ENCODE results near the gene MRPS15.
"Not testable (repeated sequence)": the region's sequence is repeated elsewhere in the genome, so short reads cannot be mapped to it uniquely, and the experiment has no call there.

Gene MRPS15

DNA sequence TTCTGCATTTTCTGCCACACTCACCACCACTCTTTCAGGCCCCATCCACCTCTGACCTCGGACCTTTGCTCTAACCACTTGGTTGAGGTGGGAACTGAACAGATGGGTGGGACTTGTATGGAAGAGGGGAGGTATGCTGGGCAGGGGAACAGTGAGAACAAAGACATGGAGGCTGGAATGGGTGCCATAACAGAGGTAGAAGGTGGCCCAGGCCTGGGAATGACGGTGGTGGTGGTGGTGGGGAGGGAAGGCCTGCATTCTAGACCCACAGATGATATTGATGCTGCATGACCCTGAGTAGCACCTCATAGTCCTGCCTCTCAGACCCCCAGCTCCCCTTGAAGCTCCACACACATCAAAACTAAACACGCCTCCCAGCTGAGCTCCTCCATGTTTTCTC lies 23.7 kb upstream of the MRPS15 start:
- H3K4me3 ChIP-seq (ENCODE audit: low read length): no peak overlapping the region
- TF ChIP-seq, protein P1, sequence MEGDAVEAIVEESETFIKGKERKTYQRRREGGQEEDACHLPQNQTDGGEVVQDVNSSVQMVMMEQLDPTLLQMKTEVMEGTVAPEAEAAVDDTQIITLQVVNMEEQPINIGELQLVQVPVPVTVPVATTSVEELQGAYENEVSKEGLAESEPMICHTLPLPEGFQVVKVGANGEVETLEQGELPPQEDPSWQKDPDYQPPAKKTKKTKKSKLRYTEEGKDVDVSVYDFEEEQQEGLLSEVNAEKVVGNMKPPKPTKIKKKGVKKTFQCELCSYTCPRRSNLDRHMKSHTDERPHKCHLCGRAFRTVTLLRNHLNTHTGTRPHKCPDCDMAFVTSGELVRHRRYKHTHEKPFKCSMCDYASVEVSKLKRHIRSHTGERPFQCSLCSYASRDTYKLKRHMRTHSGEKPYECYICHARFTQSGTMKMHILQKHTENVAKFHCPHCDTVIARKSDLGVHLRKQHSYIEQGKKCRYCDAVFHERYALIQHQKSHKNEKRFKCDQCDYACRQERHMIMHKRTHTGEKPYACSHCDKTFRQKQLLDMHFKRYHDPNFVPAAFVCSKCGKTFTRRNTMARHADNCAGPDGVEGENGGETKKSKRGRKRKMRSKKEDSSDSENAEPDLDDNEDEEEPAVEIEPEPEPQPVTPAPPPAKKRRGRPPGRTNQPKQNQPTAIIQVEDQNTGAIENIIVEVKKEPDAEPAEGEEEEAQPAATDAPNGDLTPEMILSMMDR (conservative IDR thresholded peaks at IDR 0.05; ENCODE audit: low read length): no peak

DNA sequence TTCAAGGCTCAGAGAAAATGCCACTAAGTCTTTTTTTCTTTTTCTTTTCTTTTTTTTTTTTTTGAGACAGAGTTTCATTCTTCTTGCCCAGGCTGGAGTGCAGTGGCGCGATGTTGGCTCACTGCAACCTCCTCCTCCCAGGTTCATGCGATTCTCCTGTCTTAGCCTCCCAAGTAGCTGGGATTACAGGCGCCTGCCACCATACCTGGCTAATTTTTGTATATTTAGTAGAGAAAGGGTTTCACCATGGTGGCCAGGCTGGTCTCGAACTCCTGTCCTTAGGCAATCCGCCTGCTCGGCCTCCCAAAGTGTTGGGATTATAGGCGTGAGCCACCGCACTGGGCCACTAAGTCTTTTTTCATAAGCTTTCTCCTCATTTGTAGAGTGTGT lies 23.1 kb upstream of the MRPS15 start:
- H3K4me3 ChIP-seq (ENCODE audit: low read length); DNase-seq (ENCODE audit: low read depth): not testable (repeated sequence)

More for the DNA sequence above, 23.7 kb upstream of the MRPS15 start:
- no peak for DNase-seq (ENCODE audit: low read depth)

DNA sequence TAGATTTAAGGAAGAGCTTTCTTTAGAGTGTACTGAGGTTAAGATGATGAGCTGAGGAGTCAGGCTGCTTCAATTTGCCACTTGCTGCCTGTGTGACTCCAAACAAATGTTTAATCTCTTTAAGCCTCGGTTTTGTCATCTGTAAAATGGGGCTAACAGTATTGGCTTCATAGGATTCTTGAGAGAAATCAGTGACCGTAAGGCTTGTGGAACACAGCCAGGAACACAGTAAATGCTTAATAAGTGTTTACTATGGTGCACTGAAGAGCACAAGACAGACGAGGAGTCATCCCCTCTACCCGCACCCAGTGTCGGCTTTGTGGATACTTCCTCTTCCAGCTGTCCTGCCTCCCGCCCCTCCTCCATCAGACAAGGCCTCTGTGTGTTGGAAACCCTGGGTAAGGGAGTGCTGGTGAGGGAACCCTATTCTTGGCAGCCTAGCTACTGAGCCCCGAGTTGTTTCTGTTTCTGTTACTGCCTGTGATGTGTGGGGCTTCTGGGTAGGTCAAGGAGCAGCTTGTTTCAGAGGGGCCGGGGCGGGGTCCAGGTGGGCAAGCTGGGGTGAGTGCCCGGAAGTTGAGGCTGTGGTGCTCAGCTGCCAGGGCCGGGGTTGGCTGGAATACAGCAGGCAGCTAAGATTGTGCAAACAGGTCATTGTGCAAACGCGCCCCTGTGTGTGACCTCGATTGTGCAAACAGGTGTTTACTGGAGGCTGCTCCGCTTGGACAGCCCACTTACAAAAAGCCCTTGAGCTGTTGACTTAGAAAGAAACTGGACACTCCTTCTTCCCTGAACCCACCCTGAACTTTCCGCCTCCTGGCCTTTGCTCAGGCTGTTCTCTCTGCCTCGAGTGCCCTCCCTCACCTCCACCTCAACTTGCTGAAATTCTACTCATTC lies 22.5 kb upstream of the MRPS15 start:
- TF ChIP-seq, protein P1 (conservative IDR thresholded peaks at IDR 0.05; ENCODE audit: low read length): no peak
- H3K4me3 ChIP-seq (ENCODE audit: low read length): no peak overlapping the region
- DNase-seq (ENCODE audit: low read depth): no peak

DNA sequence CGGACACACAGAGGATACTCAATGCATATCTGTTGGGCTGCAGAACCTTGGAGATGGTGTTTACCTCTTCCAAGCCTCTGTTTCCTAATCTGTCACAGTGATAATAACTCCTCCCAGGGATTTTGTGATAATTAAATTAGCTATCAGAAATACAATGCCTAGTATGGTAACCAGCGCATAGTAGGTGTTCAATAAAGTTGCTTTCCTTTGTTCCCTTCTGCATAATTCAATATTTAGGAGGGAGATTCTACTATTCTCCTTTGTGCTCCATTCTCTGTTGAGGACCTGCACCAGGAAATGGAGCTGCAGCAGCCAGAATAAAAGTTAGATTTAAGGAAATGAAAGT lies 21.9 kb upstream of the MRPS15 start:
- no peak for DNase-seq (ENCODE audit: low read depth)
- no peak overlapping the region for H3K4me3 ChIP-seq (ENCODE audit: low read length)
- TF ChIP-seq, protein P1 (conservative IDR thresholded peaks at IDR 0.05; ENCODE audit: low read length): no peak

DNA sequence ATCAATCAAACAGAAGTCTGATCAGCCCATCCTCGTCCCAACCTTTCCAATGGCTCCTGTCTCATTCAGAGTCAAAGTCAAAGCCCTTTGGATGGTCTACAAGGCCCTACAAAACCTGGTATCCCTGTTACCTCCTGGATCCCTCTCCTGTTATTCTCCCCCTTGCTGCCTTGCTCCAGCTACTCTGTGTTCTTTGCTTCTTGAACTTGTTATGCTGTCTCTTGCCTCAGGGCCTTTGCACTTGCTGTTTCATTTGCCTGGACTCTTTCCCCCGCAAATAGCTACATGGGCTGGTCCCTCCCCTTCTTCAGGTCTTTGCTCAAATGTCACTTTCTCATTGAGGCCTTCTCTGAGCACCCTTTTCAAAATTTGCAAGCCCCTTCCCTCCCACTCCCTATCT lies 19.9 kb upstream of the MRPS15 start:
- no peak for DNase-seq (ENCODE audit: low read depth)
- H3K4me3 ChIP-seq (ENCODE audit: low read length): no peak overlapping the region
- TF ChIP-seq, protein P1 (conservative IDR thresholded peaks at IDR 0.05; ENCODE audit: low read length): no peak

DNA sequence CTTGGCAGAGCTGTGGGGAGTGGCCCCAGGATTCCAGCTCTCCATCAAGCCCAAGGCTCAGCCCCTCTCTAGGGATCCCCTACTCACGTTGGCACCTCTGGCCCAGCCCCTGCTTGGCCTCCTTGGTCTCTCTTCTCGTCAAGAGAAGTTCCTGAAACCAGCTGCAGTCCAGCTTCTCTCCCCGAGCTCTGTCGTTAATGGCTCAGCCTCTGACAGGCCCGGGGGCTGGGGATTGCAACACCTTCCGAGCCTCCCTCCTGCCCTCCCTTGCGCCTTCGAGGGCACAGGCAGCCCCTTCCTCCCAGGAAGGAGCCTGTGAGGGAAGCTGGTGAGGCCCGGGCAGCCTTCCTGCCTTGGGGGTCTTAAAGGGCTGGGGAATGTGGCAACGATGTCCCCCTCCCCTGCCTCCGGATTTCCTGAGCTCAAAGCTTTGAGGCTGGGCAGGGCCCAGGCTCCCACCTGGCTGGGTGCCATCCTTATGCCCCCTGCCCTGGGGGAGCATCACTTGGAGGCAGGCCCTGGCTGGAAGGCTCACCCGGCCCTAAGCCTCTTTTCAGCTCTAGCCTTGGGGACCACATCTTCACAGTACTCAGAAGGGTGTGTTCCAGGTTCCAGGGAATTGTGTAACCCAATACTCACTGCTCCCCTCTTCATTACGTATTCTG lies 18.7 kb upstream of the MRPS15 start, which contains the start of gene CSF3R:
Gene CSF3R, minus strand, starts transcription at position 190 of the 665 bp plus-strand sequence. CDS start 3,417 bp downstream, outside the sequence.
- TF ChIP-seq, protein P1 (conservative IDR thresholded peaks at IDR 0.05; ENCODE audit: low read length): no peak
- no peak for DNase-seq (ENCODE audit: low read depth)
- H3K4me3 ChIP-seq (ENCODE audit: low read length): no peak within 1 kb of the TSS

DNA sequence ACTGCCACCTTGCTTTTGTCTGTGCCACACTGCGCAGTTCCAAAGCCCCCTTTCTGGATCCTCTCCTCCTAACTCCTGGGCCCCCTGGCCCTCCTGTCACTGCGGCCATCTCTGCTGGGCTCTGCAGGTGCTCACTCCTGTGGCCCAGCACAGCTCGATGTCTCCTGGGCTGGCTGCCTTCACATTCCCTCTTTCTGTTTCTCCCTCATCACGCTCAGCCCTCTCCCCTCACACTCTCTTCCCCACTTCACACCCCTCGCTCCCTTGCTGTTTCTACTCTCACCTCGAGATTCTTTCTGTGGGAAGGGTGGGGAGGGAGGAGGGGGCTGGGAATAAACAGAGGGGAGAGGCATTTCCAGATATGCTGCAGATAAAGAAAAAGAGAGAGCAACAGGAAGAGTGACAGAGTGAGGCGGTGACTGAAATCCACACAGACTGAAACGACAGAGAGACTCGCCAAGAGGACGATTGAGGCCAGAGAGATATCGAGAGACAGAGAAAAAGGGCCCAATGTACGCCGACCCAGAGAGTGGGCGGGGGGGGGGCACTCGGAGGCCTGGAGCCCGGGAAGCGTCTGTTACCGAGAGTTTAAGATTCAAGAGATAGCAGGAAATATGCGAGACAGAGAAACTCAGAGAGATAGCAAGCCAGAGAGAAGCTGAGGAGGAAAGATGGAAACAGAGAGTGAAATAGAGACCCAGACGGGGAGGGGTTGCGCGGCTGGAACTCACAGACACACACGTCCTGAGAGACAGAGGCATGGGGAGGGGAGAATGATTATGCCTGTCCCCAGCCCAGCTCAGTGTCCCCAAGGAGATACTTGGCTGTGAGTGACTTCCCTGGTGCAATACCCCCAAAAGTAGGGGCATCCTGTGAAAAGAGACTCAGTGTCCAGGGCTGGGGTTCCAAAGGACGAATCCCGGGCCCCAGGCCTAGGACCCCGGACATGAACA lies 17.9 kb upstream of the MRPS15 start:
- no peak for DNase-seq (ENCODE audit: low read depth)
- TF ChIP-seq, protein P1 (conservative IDR thresholded peaks at IDR 0.05; ENCODE audit: low read length): no peak
- H3K4me3 ChIP-seq (ENCODE audit: low read length): no peak overlapping the region

Data from AG10803 (cell line).